ENCODE results near the gene TBC1D14.

Gene TBC1D14

DNA sequence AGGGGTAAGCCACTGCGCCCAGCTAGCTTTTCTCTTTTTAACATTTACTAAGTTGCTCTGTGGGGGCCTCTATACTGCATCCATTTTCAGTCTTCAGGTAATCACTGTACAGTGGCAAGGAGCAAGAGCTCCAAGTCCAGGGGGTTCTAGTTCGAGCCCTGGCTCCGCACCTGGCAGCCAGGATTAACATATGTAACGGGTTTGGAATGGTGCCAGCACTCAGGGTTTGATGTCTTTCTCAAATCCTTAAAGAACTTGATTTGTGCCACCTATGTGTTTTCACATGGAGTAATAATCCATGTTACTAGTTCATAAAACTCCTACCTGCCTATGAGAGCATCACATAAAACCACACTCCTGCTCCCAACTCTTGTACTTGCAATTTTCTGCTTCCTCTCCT lies 153.7 kb downstream of the TBC1D14 start:
- no peak overlapping the region for H3K27ac ChIP-seq
- no peaks in the 10 kb centered on the region for H3K27me3 ChIP-seq
- no peak for TF ChIP-seq CTCF (IDR thresholded peaks at IDR 0.05)
- intact Hi-C loops (cut with DNase I; ENCODE audit: low total_unique reads) = no loop called here
- H3K4me1 ChIP-seq = peaks cover 0 to 23% (median 15%) of the 10 kb centered on the region in 4 donors
- DNase-seq = peak; percentile 13 to 51
- no peak overlapping the region for H3K4me3 ChIP-seq
- H3K9me3 ChIP-seq = no peaks in the 10 kb centered on the region
- H3K36me3 ChIP-seq = peaks cover 40 to 57% (median 57%) of the 10 kb centered on the region in 3 donors

- Histone ChIP-seq H3K4me1 (peaks cover 0 to 30% (median 23%) of the 10 kb centered on the region in 4 donors), H3K27me3 (no peaks in the 10 kb centered on the region), H3K36me3 (peaks cover 21 to 34% (median 31%) of the 10 kb centered on the region in 3 donors), H3K4me3 (no peak overlapping the region), H3K9me3 (no peaks in the 10 kb centered on the region), H3K27ac (no peak overlapping the region)
- no peak for TF ChIP-seq CTCF (IDR thresholded peaks at IDR 0.05)
- peak in 1 of 2 donors; percentile 4 for DNase-seq
- intact Hi-C loops (cut with DNase I; ENCODE audit: low total_unique reads) = no loop called here
Measured at GRCh38 chr4:7066006-7066405, 156.4 kb downstream of the TBC1D14 start.

DNA sequence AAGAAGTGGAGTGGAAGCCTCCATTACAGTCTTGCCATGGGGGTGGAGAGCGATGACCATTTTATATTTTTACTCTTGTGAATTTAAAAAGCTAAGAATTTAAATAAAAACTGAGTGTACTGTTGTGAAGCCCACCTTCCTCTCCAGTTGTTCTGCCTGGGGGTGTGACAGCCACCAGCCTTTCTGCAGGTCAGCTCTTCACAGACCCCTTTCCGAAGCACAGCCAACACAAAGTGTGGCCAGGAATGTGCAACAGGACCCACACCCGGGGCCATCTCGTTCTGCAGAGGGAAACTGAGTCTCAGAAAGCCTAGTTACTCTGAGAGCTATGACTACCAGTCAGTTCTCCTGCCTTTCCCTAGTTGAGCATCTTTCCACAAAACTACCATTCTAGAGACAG lies 156.9 kb downstream of the TBC1D14 start:
- H3K4me1 ChIP-seq = peaks cover 0 to 30% (median 23%) of the 10 kb centered on the region in 4 donors
- intact Hi-C loops (cut with DNase I; ENCODE audit: low total_unique reads) = no loop called here

GRCh38 chr4:7067126-7067451 lies 157.5 kb downstream of the TBC1D14 start:
- peak overlapping the region; percentile 67 to 90 for H3K4me3 ChIP-seq
- no peak for DNase-seq
- H3K27ac ChIP-seq = peak overlapping the region; percentile 87 to 95
- H3K36me3 ChIP-seq = peaks cover 12 to 23% (median 20%) of the 10 kb centered on the region in 3 donors
- peaks cover 0 to 30% (median 23%) of the 10 kb centered on the region in 4 donors for H3K4me1 ChIP-seq
- H3K9me3 ChIP-seq = no peaks in the 10 kb centered on the region
- intact Hi-C loops (cut with DNase I; ENCODE audit: low total_unique reads) = no loop called here
- H3K27me3 ChIP-seq = no peaks in the 10 kb centered on the region
- TF ChIP-seq CTCF (IDR thresholded peaks at IDR 0.05) = no peak

More for the DNA sequence above, 156.9 kb downstream of the TBC1D14 start:
- Histone ChIP-seq H3K4me3 (peak overlapping the region; percentile 67 to 90), H3K36me3 (peaks cover 18 to 29% (median 26%) of the 10 kb centered on the region in 3 donors), H3K9me3 (no peaks in the 10 kb centered on the region), H3K27ac (no peak overlapping the region), H3K27me3 (no peaks in the 10 kb centered on the region)
- no peak for TF ChIP-seq CTCF (IDR thresholded peaks at IDR 0.05)
- peak in 1 of 2 donors; percentile 25 for DNase-seq

- intact Hi-C loops (cut with DNase I; ENCODE audit: low total_unique reads) = loop anchor here (2.0 kb wide), 2 partner anchors 25 to 81 kb away; partner anchors contain the start of gene TADA2B
Measured at GRCh38 chr4:7067452-7068278, 158.0 kb downstream of the TBC1D14 start, which contains the start of gene GRPEL1. GRPEL1 (minus strand) TSS chr4:7068064; CDS start chr4:7068032, 32 bp downstream.

More at GRCh38 chr4:7067452-7068278, 158.0 kb downstream of the TBC1D14 start, which contains the start of gene GRPEL1:
- peak within 1 kb of the TSS; percentile 87 to 95 for H3K27ac ChIP-seq
- TF ChIP-seq CTCF (IDR thresholded peaks at IDR 0.05) = no peak
- peak within 1 kb of the TSS; percentile 67 to 90 for H3K4me3 ChIP-seq
- H3K9me3 ChIP-seq = no peaks in the 10 kb centered on the region
- peak; percentile 100 for DNase-seq
- no peaks in the 10 kb centered on the region for H3K27me3 ChIP-seq
- H3K4me1 ChIP-seq = peaks cover 0 to 30% (median 23%) of the 10 kb centered on the region in 4 donors
- H3K36me3 ChIP-seq = peaks cover 11 to 19% (median 14%) of the 10 kb centered on the region in 3 donors
